ENCODE data around the gene ACSS2.

The ACSS2 gene

GRCh38 chr20:34968042-34968775 lies 91.8 kb downstream of the ACSS2 start:
- in situ Hi-C loops (cut with HindIII; ENCODE audit: low sequenced_read_pairs) = no loop called here
- TF ChIP-seq CTCF (IDR thresholded peaks at IDR 0.05; ENCODE audit: low read depth, low read length, missing control alignments) = no peak
- H3K4me3 ChIP-seq (ENCODE audit: low read depth, low read length) = no peak overlapping the region
- DNase-seq (ENCODE audit: low read depth) = no peak

- no peak for DNase-seq (ENCODE audit: low read depth)
- in situ Hi-C loops (cut with HindIII; ENCODE audit: low sequenced_read_pairs) = no loop called here
- H3K4me3 ChIP-seq (ENCODE audit: low read depth, low read length) = no peak overlapping the region
- no peak for TF ChIP-seq CTCF (IDR thresholded peaks at IDR 0.05; ENCODE audit: low read depth, low read length, missing control alignments)
Observed at GRCh38 chr20:34970193-34970840, 93.9 kb downstream of the ACSS2 start.

GRCh38 chr20:34970846-34971560 lies 94.6 kb downstream of the ACSS2 start:
- in situ Hi-C loops (cut with HindIII; ENCODE audit: low sequenced_read_pairs) = no loop called here
- DNase-seq (ENCODE audit: low read depth) = no peak
- H3K4me3 ChIP-seq (ENCODE audit: low read depth, low read length) = no peak overlapping the region
- TF ChIP-seq CTCF (IDR thresholded peaks at IDR 0.05; ENCODE audit: low read depth, low read length, missing control alignments) = no peak

GRCh38 chr20:34971561-34972235 lies 95.3 kb downstream of the ACSS2 start:
- H3K4me3 ChIP-seq (ENCODE audit: low read depth, low read length) = no peak overlapping the region
- DNase-seq (ENCODE audit: low read depth) = no peak
- TF ChIP-seq CTCF (IDR thresholded peaks at IDR 0.05; ENCODE audit: low read depth, low read length, missing control alignments) = no peak
- in situ Hi-C loops (cut with HindIII; ENCODE audit: low sequenced_read_pairs) = no loop called here

- H3K4me3 ChIP-seq (ENCODE audit: low read depth, low read length) = no peak overlapping the region
- no peak for TF ChIP-seq CTCF (IDR thresholded peaks at IDR 0.05; ENCODE audit: low read depth, low read length, missing control alignments)
- in situ Hi-C loops (cut with HindIII; ENCODE audit: low sequenced_read_pairs) = no loop called here
- DNase-seq (ENCODE audit: low read depth) = no peak
Observed at GRCh38 chr20:34974246-34974645, 97.8 kb downstream of the ACSS2 start.

GRCh38 chr20:34976286-34976685 lies 99.9 kb downstream of the ACSS2 start:
- no peak for TF ChIP-seq CTCF (IDR thresholded peaks at IDR 0.05; ENCODE audit: low read depth, low read length, missing control alignments)
- in situ Hi-C loops (cut with HindIII; ENCODE audit: low sequenced_read_pairs) = no loop called here
- no peak for DNase-seq (ENCODE audit: low read depth)
- H3K4me3 ChIP-seq (ENCODE audit: low read depth, low read length) = no peak overlapping the region
